Lung (tissue), 12 donors: ENCODE measurements around the gene DTNA. TPM values are rescaled to one million over a fixed set of nuclear protein-coding genes. Genes with fewer than 3 reads are reported as not detected.

Source experiments
- ATAC-seq: fragments of 200-7000 bp; cut with Tn5 transposase; one replicate; pipeline ENCODE4 v1.9.1; 2020; ENCODE audit warnings: moderate number of reproducible peaks; ENCODE audit not compliant: insufficient read depth, low FRiP score
- DNase-seq, 3 donors: peaks; one replicate each; pipeline ENCODE4 v3.0.0-alpha.2; 2013 to 2017
- H3K27ac ChIP-seq, 2 donors: one replicate each; pipeline ENCODE4 v1.5.1; 2013; ENCODE audit warnings: mild to moderate bottlenecking in 2 of 2, moderate library complexity in 2 of 2, control low read depth in 1 of 2, inconsistent platforms in 1 of 2, low read depth in 1 of 2, low read length in 1 of 2
- H3K27me3 ChIP-seq, 3 donors: one replicate each; pipeline ENCODE4 v1.5.1; 2013; ENCODE audit warnings: low read length in 2 of 3; ENCODE audit not compliant: control insufficient read depth in 3 of 3, insufficient read depth in 3 of 3
- H3K36me3 ChIP-seq, 4 donors: one replicate each; pipeline ENCODE4 v1.5.1; 2013; ENCODE audit warnings: low read length in 4 of 4, mild to moderate bottlenecking in 1 of 4, moderate library complexity in 1 of 4; ENCODE audit not compliant: control insufficient read depth in 4 of 4, insufficient read depth in 4 of 4
- H3K4me1 ChIP-seq, 5 donors: one replicate each; pipeline ENCODE4 v1.5.1; 2013; ENCODE audit warnings: low read length in 5 of 5, mild to moderate bottlenecking in 2 of 5, moderate library complexity in 1 of 5; ENCODE audit not compliant: control insufficient read depth in 5 of 5, insufficient read depth in 5 of 5
- H3K4me3 ChIP-seq: one replicate; pipeline ENCODE4 v1.5.1; 2013; ENCODE audit warnings: mild to moderate bottlenecking, control low read depth, moderate library complexity
- H3K9ac ChIP-seq, 2 donors: one replicate each; pipeline ENCODE4 v1.5.1; 2013; ENCODE audit warnings: low read length in 2 of 2, control low read depth in 1 of 2; ENCODE audit not compliant: insufficient read depth in 1 of 2
- H3K9me3 ChIP-seq, 4 donors: one replicate each; pipeline ENCODE4 v1.5.1; 2013; ENCODE audit warnings: low read length in 3 of 4, mild to moderate bottlenecking in 1 of 4, moderate library complexity in 1 of 4; ENCODE audit not compliant: control insufficient read depth in 4 of 4, insufficient read depth in 3 of 4
- CTCF ChIP-seq: IDR thresholded peaks from 2 replicates; pipeline ENCODE4 v1.5.1; 2012; ENCODE audit warnings: mild to moderate bottlenecking; ENCODE audit errors: control extremely low read depth, extremely low read depth
- WGBS, 2 donors: extraction: QIAGEN DNeasy Blood & Tissue Kit; methylation state at CpG; one replicate each; pipeline ENCODE4 v1.1.7; 2013; 5-methylcytosine and 5-hydroxymethylcytosine counted together
- polyA plus RNA-seq, 2 donors: library from polyadenylated mRNA; stranded (reverse); fragments of 200-250 nt; gene quantifications; one replicate each; pipeline ENCODE4 v1.2.1, GENCODE V29; 2013
- total RNA-seq, 2 donors: library from RNA; depleted of rRNA in 1 of 2; stranded (reverse); fragments of >200 nt in 1 of 2; gene quantifications; one replicate each; pipeline ENCODE4 v1.2.1, GENCODE V29; 2014 to 2021
- donor health status: control.
- donor health status: control.
- donor health status: Bipolar disorder and iron deficiency.
- donor health status: healthy.
- donor health status: DM: yes; HTN: yes; CAD: no.

DTNA gene
- total and polyA plus RNA-seq, 4 donors: 5.0 to 23.8 (median 12.9) TPM

- Histone ChIP-seq H3K9ac (no peak overlapping the region), H3K4me1 (peaks cover 0 to 12% (median 2%) of the 10 kb centered on the region in 5 donors), H3K27me3 (no peaks in the 10 kb centered on the region), H3K27ac (no peak overlapping the region), H3K36me3 (peaks cover 0 to 2% (median 0%) of the 10 kb centered on the region in 4 donors), H3K9me3 (no peaks in the 10 kb centered on the region), H3K4me3 (no peak overlapping the region)
- ATAC-seq (no peak), DNase-seq (no peak)
- WGBS, 2 donors: 69 to 76% methylated on average over 2 of the region's 2 CpGs
- no peak for TF ChIP-seq CTCF
Observed at GRCh38 chr18:34789768-34790344, 79.8 kb downstream of the DTNA start.

GRCh38 chr18:34794348-34794747 is 84.2 kb downstream of the DTNA start:
- H3K4me3 ChIP-seq: no peak overlapping the region
- no peak for TF ChIP-seq CTCF
- no peak overlapping the region for H3K27ac ChIP-seq
- peaks cover 0 to 27% (median 12%) of the 10 kb centered on the region in 5 donors for H3K4me1 ChIP-seq
- H3K27me3 ChIP-seq: no peaks in the 10 kb centered on the region
- WGBS, 2 donors: 80 to 87% methylated on average over 3 of the region's 3 CpGs
- peaks cover 0 to 4% (median 0%) of the 10 kb centered on the region in 4 donors for H3K36me3 ChIP-seq
- ATAC-seq (no peak), DNase-seq (no peak)
- no peaks in the 10 kb centered on the region for H3K9me3 ChIP-seq
- no peak overlapping the region for H3K9ac ChIP-seq

- Histone ChIP-seq H3K9ac (no peak overlapping the region), H3K27ac (peak overlapping the region in 1 of 2 donors; percentile 57), H3K36me3 (peaks cover 0 to 4% (median 0%) of the 10 kb centered on the region in 4 donors), H3K9me3 (no peaks in the 10 kb centered on the region), H3K4me1 (peaks cover 0 to 30% (median 12%) of the 10 kb centered on the region in 5 donors), H3K27me3 (no peaks in the 10 kb centered on the region), H3K4me3 (no peak overlapping the region)
- DNase-seq: peak in 2 of 3 donors; percentile 22 to 60
- WGBS, 2 donors: 60 to 79% methylated on average over 6 of the region's 6 CpGs
- ATAC-seq: no peak
- TF ChIP-seq CTCF: no peak
Observed at GRCh38 chr18:34795070-34795732, 85.1 kb downstream of the DTNA start.
